SU-DHL-6 (cell line): ENCODE measurements around the gene TCP11L2.

Experiments used
- H2AFZ ChIP-seq: fragments of 200-600 bp; sonication (generic); 2 replicates; pipeline ENCODE4 v1.6.1; 2014; ENCODE audit warnings: low read depth, mild to moderate bottlenecking, moderate library complexity, mixed read lengths, antibody characterized with exemption, low read length; ENCODE audit not compliant: severe bottlenecking
- H3F3A ChIP-seq: fragments of 200-600 bp; shearing (Covaris generic); 2 replicates; pipeline ENCODE4 v1.6.0; 2016; ENCODE audit warnings: antibody characterized with exemption, mild to moderate bottlenecking; ENCODE audit not compliant: insufficient read depth
- H3K27ac ChIP-seq: fragments of 200-600 bp; sonication (generic); 2 replicates; pipeline ENCODE4 v1.5.1; 2016; ENCODE audit warnings: low read depth, mild to moderate bottlenecking, low read length, moderate library complexity, mixed read lengths
- H3K27me3 ChIP-seq: fragments of 200-600 bp; sonication (generic), shearing (Covaris generic); 2 replicates; pipeline ENCODE4 v1.6.0; 2014; ENCODE audit warnings: mild to moderate bottlenecking, low read length
- H3K36me3 ChIP-seq: fragments of 200-600 bp; sonication (generic); 2 replicates; pipeline ENCODE4 v1.6.1; 2014; ENCODE audit warnings: mild to moderate bottlenecking, low read length, mixed read lengths
- H3K4me2 ChIP-seq: fragments of 300-600, 200-600 bp; shearing (Covaris generic), sonication (generic); 2 replicates; pipeline ENCODE4 v1.6.0; 2014; ENCODE audit warnings: low read length, low read depth, mild to moderate bottlenecking; ENCODE audit not compliant: poor library complexity, severe bottlenecking
- H3K4me3 ChIP-seq: fragments of 200-600 bp; sonication (generic); 2 replicates; pipeline ENCODE4 v1.5.1; 2014; ENCODE audit warnings: antibody characterized with exemption, low read length, mild to moderate bottlenecking, mixed read lengths; ENCODE audit not compliant: insufficient read depth, poor library complexity, severe bottlenecking
- H3K79me2 ChIP-seq: fragments of 200-600 bp; sonication (generic); 2 replicates; pipeline ENCODE4 v1.6.1; 2014; ENCODE audit warnings: mild to moderate bottlenecking, low read length, moderate library complexity; ENCODE audit not compliant: insufficient read depth
- H3K9ac ChIP-seq: fragments of 200-600 bp; sonication (generic); 2 replicates; pipeline ENCODE4 v1.7.0; 2014; ENCODE audit warnings: mild to moderate bottlenecking, low read length
- H3K9me2 ChIP-seq: fragments of 200-600 bp; sonication (generic); replicated peaks from 2 replicates; pipeline ENCODE4 v1.6.1; 2014; ENCODE audit warnings: low read length; ENCODE audit not compliant: insufficient read depth
- H3K9me3 ChIP-seq: fragments of 200-600 bp; sonication (generic); 2 replicates; pipeline ENCODE4 v1.6.1; 2014; ENCODE audit warnings: low read length, mixed read lengths; ENCODE audit not compliant: insufficient read depth
- H4K20me1 ChIP-seq: fragments of 200-600 bp; sonication (generic); 2 replicates; pipeline ENCODE4 v1.6.1; 2014; ENCODE audit warnings: low read depth, mild to moderate bottlenecking, antibody characterized with exemption, low read length, moderate library complexity, mixed read lengths
- CTCF ChIP-seq: fragments of 200-600 bp; sonication (generic); IDR thresholded peaks from one replicate; pipeline ENCODE4 v1.5.1; 2017; ENCODE audit warnings: antibody characterized with exemption, mild to moderate bottlenecking, low read length, moderate library complexity; ENCODE audit not compliant: insufficient read depth, poor library complexity, severe bottlenecking
- EZH2phosphoT487 ChIP-seq: fragments of 200-600 bp; sonication (generic), shearing (Covaris generic); conservative IDR thresholded peaks from 2 replicates; pipeline ENCODE4 v1.6.1; 2018; ENCODE audit warnings: mild to moderate bottlenecking, antibody characterized with exemption, low read length, moderate library complexity, mixed read lengths

Gene TCP11L2

GRCh38 chr12:106387848-106388377 is 85.4 kb downstream of the TCP11L2 start:
- Histone ChIP-seq H4K20me1 (no peaks in the 10 kb centered on the region), H3K9me2 (no peaks in the 10 kb centered on the region), H3K9me3 (no peaks in the 10 kb centered on the region), H3K4me2 (no peak overlapping the region), H2AFZ (no peak overlapping the region), H3K79me2 (no peaks in the 10 kb centered on the region), H3K36me3 (no peaks in the 10 kb centered on the region), H3K4me3 (no peak overlapping the region), H3F3A (peaks cover 5% of the 10 kb centered on the region; the same call in 1 of the 2 replicates), H3K9ac (no peak overlapping the region), H3K27me3 (no peaks in the 10 kb centered on the region), H3K27ac (no peak overlapping the region)
- TF ChIP-seq CTCF, result no peak
- TF ChIP-seq EZH2phosphoT487, result no peak

GRCh38 chr12:106389151-106389550 is 86.6 kb downstream of the TCP11L2 start:
- H3F3A ChIP-seq, result peaks cover 5% of the 10 kb centered on the region; the same call in 1 of the 2 replicates
- H3K9me2 ChIP-seq, result no peaks in the 10 kb centered on the region
- peaks cover 3% of the 10 kb centered on the region; the same call in 1 of the 2 replicates for H3K36me3 ChIP-seq
- TF ChIP-seq CTCF, result no peak
- no peak for TF ChIP-seq EZH2phosphoT487
- H2AFZ ChIP-seq, result no peak overlapping the region
- no peak overlapping the region for H3K4me3 ChIP-seq
- H3K9ac ChIP-seq, result no peak overlapping the region
- H4K20me1 ChIP-seq, result no peaks in the 10 kb centered on the region
- no peaks in the 10 kb centered on the region for H3K27me3 ChIP-seq
- H3K9me3 ChIP-seq, result no peaks in the 10 kb centered on the region
- no peak overlapping the region for H3K27ac ChIP-seq
- no peak overlapping the region for H3K4me2 ChIP-seq
- H3K79me2 ChIP-seq, result no peaks in the 10 kb centered on the region

GRCh38 chr12:106392759-106393158 is 90.2 kb downstream of the TCP11L2 start:
- H2AFZ ChIP-seq, result no peak overlapping the region

More at GRCh38 chr12:106392759-106393158, 90.2 kb downstream of the TCP11L2 start:
- TF ChIP-seq CTCF, result no peak
- no peak for TF ChIP-seq EZH2phosphoT487
- no peak overlapping the region for H3K9ac ChIP-seq
- H3K4me2 ChIP-seq, result no peak overlapping the region
- H3K4me3 ChIP-seq, result no peak overlapping the region
- H3K9me3 ChIP-seq, result no peaks in the 10 kb centered on the region
- H3K9me2 ChIP-seq, result no peaks in the 10 kb centered on the region
- H3K79me2 ChIP-seq, result no peaks in the 10 kb centered on the region
- no peaks in the 10 kb centered on the region for H4K20me1 ChIP-seq
- peaks cover 6% of the 10 kb centered on the region; the same call in 1 of the 2 replicates for H3K36me3 ChIP-seq
- H3F3A ChIP-seq, result no peaks in the 10 kb centered on the region
- no peak overlapping the region for H3K27ac ChIP-seq
- no peaks in the 10 kb centered on the region for H3K27me3 ChIP-seq
